HG02763 (cell line): ENCODE results near the gene CNTN2.

Experiments
- ATAC-seq: cut with Tn5 transposase; IDR thresholded peaks from one replicate; pipeline ENCODE4 v1.9.1; 2021; ENCODE audit warnings: mild to moderate bottlenecking, moderate library complexity; ENCODE audit not compliant: unreplicated experiment

CNTN2 gene

GRCh38 chr1:205109269-205109668 is 66.3 kb downstream of the CNTN2 start:
- no peak for ATAC-seq

DNA sequence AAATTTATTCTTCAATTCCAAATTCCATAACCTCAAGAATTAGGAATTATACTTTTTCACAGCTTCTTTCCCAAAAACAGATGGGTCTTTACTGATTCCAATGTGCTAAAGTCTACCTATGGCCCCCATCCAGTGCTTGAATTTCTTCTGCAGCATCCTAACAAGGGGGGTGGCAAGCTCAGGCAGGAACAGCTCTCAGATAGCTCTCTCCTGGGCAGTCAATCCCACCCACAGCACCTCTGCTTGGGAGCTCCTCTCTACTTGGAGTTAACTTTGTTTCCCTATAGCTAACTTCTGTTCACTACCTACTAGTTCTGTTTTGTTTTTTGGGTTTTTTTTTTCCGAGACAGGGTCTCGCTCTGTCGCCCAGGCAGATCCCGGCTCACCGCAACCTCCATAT is 66.7 kb downstream of the CNTN2 start:
- ATAC-seq = no peak

DNA sequence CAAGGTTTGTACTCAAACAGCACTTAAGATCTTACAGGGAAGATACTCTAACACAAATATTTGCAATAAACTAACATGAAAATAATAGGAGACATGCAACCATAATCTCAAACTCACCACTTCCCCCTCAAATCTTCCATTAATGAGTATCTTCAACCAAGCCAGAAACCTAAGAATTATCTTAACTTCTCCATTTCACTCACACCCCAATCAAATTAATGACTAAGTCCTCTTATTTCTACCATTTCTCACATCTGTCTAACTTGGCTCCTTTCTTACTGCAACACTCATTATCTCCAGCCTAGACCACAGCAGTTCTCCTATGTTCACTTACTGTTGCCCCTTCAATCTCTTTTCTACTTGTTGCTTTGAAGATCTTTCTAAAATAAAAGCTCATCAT is 68.3 kb downstream of the CNTN2 start:
- no peak for ATAC-seq

DNA sequence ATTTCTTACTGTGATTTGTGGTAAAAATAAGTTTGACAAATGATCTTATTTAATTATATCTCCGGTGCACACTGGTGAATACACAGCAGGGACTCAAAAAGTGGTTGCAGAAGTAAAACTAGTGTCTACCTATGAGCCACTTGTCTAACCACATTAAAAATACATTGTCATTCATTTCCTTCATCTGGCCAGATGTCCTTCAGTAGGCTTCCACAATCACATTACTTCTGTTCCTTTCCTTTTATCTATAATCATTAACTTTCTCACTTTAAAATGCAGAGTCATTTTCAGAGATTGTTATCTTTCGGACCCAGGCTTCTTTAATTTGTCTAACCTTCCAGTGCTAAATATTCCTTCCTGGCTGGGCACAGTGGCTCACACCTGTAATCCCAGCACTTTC is 75.7 kb downstream of the CNTN2 start:
- no peak for ATAC-seq

DNA sequence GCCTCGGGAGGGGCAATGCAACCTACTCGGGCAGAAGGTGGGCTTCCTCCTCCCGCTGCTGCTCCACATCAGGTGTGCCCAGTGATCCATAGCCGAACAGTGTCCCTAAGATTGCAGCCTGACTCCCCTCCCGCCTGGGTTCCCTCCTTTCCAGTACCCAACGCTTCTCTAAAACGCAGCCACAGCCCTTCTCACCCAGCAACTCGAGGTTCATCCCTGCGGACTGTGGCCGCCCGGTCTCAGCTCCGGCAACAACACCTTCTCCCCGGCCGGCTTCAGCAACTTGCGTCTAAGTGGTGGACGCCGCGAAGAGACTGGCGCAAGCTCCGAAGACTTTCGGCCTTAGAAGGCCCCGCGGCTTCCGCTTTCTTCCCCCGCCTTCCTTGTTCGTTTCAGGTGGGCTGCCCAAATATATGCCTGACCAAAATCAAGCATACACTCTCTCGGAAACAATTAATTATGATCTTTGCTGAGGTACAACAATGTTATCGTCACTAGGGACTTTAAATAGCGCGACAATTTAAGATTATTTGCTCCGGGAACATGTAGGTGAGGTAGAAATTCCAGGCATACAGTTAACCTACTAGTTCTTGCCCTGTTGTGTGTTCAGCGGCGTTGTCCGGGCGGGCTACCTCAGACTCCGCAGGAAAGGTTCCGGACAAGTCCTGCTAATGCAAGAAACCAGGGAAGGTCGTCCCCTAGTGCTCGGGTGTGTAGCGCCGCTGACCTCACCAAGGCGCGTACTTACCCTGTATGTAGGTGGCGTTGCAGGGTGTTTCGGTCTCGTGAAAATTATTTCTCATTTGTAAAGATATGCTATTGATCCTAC is 78.9 kb downstream of the CNTN2 start, which contains the start of gene RBBP5:
RBBP5 (minus strand) TSS at position 319 of the 829 bp plus-strand sequence; CDS start at position 214, 105 bp downstream.
- peak; percentile 89 for ATAC-seq

DNA sequence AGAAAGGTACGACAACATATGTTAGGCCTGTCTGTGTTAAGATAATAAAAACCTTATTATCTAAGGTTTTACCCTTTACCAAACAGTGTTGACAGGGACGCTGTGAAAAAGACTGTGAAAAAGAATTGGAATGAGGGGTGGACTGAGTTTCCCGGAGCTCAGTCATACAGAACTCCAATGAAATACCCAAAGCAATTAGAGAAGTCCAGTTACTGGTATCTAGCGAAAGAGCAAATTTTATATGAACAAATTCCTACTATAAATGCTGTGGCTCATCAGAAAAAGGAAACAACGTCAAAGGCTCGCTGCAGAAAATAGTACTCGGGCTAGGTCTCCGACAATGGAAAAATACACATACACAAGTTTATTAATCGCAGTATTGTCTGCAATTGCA is 79.5 kb downstream of the CNTN2 start:
- peak; percentile 4 for ATAC-seq

DNA sequence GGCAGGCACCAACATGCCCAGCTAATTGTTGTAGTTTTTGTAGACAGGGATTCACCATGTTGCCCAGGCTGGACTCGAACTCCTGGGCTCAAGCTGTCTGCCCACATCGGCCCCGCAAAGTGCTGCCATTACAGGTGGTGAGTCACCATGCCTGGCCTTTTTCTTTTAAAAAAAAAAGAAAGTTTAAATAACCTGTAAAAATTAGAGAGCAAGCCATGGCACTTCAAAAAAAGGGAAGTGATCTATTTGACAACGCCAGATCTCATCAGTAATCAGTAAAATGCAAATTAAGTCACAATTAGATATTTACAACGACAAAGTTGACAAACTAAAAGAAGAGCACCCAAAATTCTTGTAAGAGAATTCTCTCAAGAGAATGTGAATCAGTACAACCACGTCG is 81.7 kb downstream of the CNTN2 start:
- ATAC-seq = no peak

DNA sequence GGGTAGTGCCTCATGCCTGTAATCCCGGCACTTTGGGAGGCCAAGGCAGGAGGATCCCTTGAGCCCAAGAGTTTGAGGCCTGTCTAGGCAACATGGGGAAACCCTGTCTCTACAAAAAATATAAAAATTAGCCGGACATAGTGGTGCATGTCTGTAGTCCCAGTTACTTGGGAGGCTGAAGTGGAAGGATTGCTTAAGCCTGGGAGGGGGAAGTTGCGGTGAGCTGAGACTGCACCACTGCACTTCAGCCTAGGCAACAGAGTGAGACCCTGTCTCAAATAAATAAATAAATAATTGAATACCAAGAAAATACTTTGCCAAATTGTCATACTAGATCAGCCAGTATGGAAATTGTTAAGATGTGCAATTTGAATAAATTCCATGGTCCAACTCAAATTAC is 84.6 kb downstream of the CNTN2 start:
- ATAC-seq = no peak
